Adrenal gland (tissue), 12 donors: ENCODE results near the gene BANF2. TPM values are rescaled to one million over a fixed set of nuclear protein-coding genes. Genes with fewer than 3 reads are reported as not detected.
A peak's percentile ranks its signal among the peaks of the same experiment; 100 is the strongest.

Experiments
- DNase-seq, 7 donors: peaks; one replicate each; pipeline ENCODE4 v3.0.0-alpha.2; 2019 to 2020
- H3K27ac ChIP-seq, 5 donors: fragments of 200-600 bp; sonication (generic) in 4 of 5; 1 replicate in 3 of 5; 2 replicates in 2 of 5; pipeline versions ENCODE4 v1.5.1 to v1.8.0; 2016 to 2020; ENCODE audit warnings: mild to moderate bottlenecking in 1 of 5
- H3K27me3 ChIP-seq: fragments of 200-600 bp; 2 replicates; pipeline ENCODE4 v1.8.0; 2021
- H3K36me3 ChIP-seq, 2 donors: fragments of 200-600 bp; replicated peaks in 1 of 2; 1 replicate in 1 of 2; 2 replicates in 1 of 2; pipeline versions ENCODE4 v1.5.1 to v1.8.0; 2018 to 2022
- H3K4me1 ChIP-seq, 2 donors: fragments of 200-600 bp; replicated peaks in 1 of 2; 1 replicate in 1 of 2; 2 replicates in 1 of 2; pipeline versions ENCODE4 v1.5.1 to v1.8.0; 2018 to 2021
- H3K4me3 ChIP-seq, 4 donors: fragments of 200-600 bp; sonication (generic) in 3 of 4; one replicate each; pipeline ENCODE4 v1.5.1; 2016 to 2018
- H3K9me3 ChIP-seq, 3 donors: fragments of 200-600 bp; sonication (generic) in 1 of 3; replicated peaks in 1 of 3; 1 replicate in 2 of 3; 2 replicates in 1 of 3; pipeline versions ENCODE4 v1.5.1 to v1.8.0; 2016 to 2021
- CTCF ChIP-seq, 6 experiments: fragments of 450-650 bp in 4 of 6; fragments of 200-600 bp in 2 of 6; sonication (generic) in 1 of 6; IDR thresholded peaks; 1 replicate in 5 of 6; 2 replicates in 1 of 6; pipeline versions ENCODE4 v1.5.1 to v1.8.0; 2016 to 2021; ENCODE audit warnings: antibody characterized with exemption in 6 of 6, mild to moderate bottlenecking in 2 of 6, moderate library complexity in 1 of 6
- POLR2A ChIP-seq, 2 donors: fragments of 450-650 bp; IDR thresholded peaks; one replicate each; pipeline ENCODE4 v1.6.1; 2017; ENCODE audit warnings: antibody characterized with exemption in 2 of 2, mild to moderate bottlenecking in 2 of 2, moderate library complexity in 1 of 2
- WGBS, 4 donors: extraction: QIAGEN DNeasy Blood & Tissue Kit in 2 of 4; methylation state at CpG; one replicate each; pipeline versions ENCODE4 v1.1.5 to v1.1.7; 2013 to 2017; 5-methylcytosine and 5-hydroxymethylcytosine counted together
- intact Hi-C, 2 donors: fragments of 100-400 bp; cut with DNase I; formaldehyde crosslinking; loops; one replicate each; pipeline versions ENCODE4 v1.14.1 to v1.15.0; 2022 to 2023
- polyA plus RNA-seq, 3 donors: library from polyadenylated mRNA; stranded (reverse); fragments of 200-250 nt in 2 of 3; fragments of 350-450 nt in 1 of 3; fragmentation: Illumina TruSeq in 1 of 3; extraction: RNeasy Lipid Tissue Mini Kit (QIAGEN cat#74804) in 1 of 3; gene quantifications; one replicate each; pipeline ENCODE4 v1.2.3, GENCODE V29; 2013 to 2014
- total RNA-seq, 9 donors: library from RNA; depleted of rRNA in 4 of 9; stranded (reverse); fragments of >200 nt in 4 of 9; fragments of 120-200 nt in 1 of 9; fragmentation: NEBNext Ultra II Directional in 1 of 9; extraction: Animal tissue kit (Norgen Biotek cat#: 25700) in 1 of 9; gene quantifications; one replicate each; pipeline versions ENCODE4 v1.1.0 to v1.2.4, GENCODE V29; 2013 to 2023
- donor health status: healthy with polysubstance abuse.
- donor health status: Bipolar disorder and iron deficiency.
- donor health status: DM: yes; HTN: yes; CAD: no.
- donor health status: DM: no; HTN: no; CAD: no.
- donor health status: DM: no; HTN: no; CAD: no.
- donor health status: DM: yes; HTN: yes; CAD: no.

The BANF2 gene
- total and polyA plus RNA-seq, 12 donors: not detected

DNA sequence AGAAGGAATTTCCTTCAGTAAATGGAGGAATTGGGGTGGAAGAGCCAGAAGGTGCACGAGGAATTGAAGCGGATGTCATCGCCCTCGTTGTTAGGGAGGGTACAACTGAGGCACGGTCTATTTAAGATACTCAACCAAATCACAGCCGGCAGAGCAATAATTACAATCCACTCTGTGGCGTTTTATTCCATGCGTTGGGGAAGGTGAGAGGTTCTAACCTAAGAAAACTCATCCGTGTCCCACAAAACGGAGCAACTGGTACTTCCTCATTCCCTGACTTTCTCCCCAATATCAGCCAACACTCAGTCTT, 16.9 kb upstream of the BANF2 start:
- WGBS, 4 donors: 31 to 39% (median 33%) methylated on average over 10 of the region's 10 CpGs
- Histone ChIP-seq H3K36me3 (peaks cover 0 to under 1% of the 10 kb centered on the region in 2 donors), H3K4me1 (peaks cover 11 to 18% of the 10 kb centered on the region in 2 donors), H3K4me3 (peak overlapping the region in 2 of 4 donors; percentile 41 to 93), H3K9me3 (no peaks in the 10 kb centered on the region), H3K27me3 (no peaks in the 10 kb centered on the region), H3K27ac (peak overlapping the region in 3 of 5 donors; percentile 41 to 100 (median 95))
- intact Hi-C loops: loop anchor here in 1 of 2 donors (5.0 kb wide), 1 partner anchor 214 kb away; no protein-coding TSS in a partner anchor
- no peak for TF ChIP-seq POLR2A (IDR thresholded peaks at IDR 0.05)
- TF ChIP-seq CTCF (IDR thresholded peaks at IDR 0.05): no peak
- no peak for DNase-seq

- 68 to 83% (median 74%) methylated on average over 10 of the region's 10 CpGs for WGBS, 4 donors
- H3K36me3 ChIP-seq: no peaks in the 10 kb centered on the region
- H3K27ac ChIP-seq: no peak overlapping the region
- no peaks in the 10 kb centered on the region for H3K9me3 ChIP-seq
- intact Hi-C loops: loop anchor here in 1 of 2 donors (5.0 kb wide), 1 partner anchor 214 kb away; no protein-coding TSS in a partner anchor
- H3K27me3 ChIP-seq: no peaks in the 10 kb centered on the region
- no peak overlapping the region for H3K4me3 ChIP-seq
- TF ChIP-seq CTCF (IDR thresholded peaks at IDR 0.05) (no peak), POLR2A (IDR thresholded peaks at IDR 0.05) (no peak)
- DNase-seq: no peak
- peaks cover 11 to 18% of the 10 kb centered on the region in 2 donors for H3K4me1 ChIP-seq
Observed at GRCh38 chr20:17683218-17684076, 16.3 kb upstream of the BANF2 start.

DNA sequence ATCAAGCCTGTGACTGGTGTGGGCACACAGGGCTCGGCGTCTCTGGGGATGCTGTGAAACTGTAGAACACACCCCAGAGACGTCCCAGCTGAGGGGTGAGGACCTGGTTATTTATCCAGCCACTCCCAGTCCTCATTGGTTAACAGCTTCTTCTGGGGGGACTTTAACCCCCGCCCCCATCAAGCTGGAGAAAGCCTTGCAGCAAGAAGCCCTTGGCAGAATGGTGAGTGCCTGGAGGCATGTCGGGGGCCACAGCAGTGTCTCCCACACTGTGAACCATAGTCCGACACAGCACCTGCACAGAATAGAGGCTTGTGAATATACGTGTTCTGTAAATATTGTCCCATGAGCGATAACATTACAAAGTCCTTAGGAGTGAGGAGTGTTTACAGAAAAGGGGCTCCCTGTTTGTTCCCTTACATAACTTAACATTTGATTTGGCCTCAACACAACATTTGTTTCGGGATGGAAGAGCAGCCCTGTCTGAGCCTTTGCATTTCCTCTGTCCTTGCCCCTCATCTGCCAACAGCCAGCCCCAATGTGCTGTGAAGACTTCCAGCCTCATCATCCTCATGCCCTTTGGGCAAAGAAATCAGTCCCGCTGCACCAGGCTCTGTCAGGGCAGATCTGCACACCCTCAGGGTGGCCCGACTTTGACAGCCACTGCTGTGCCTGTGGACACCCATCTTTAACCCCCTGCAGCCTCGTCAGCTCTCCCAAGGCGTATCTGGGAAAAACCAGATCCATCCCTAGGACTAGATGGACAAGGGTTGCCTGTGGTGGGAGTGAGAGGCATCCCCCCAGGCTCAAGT, 15.5 kb upstream of the BANF2 start:
- 81 to 93% (median 88%) methylated on average over 6 to 13 of the region's 13 CpGs for WGBS, 4 donors
- intact Hi-C loops: loop anchor here in 1 of 2 donors (5.0 kb wide), 1 partner anchor 213 kb away; no protein-coding TSS in a partner anchor
- peaks cover 11 to 16% of the 10 kb centered on the region in 2 donors for H3K4me1 ChIP-seq
- no peaks in the 10 kb centered on the region for H3K27me3 ChIP-seq
- H3K27ac ChIP-seq: no peak overlapping the region
- no peaks in the 10 kb centered on the region for H3K36me3 ChIP-seq
- no peak for TF ChIP-seq POLR2A (IDR thresholded peaks at IDR 0.05)
- TF ChIP-seq CTCF (IDR thresholded peaks at IDR 0.05): no peak
- no peak for DNase-seq
- no peak overlapping the region for H3K4me3 ChIP-seq
- H3K9me3 ChIP-seq: no peaks in the 10 kb centered on the region

DNA sequence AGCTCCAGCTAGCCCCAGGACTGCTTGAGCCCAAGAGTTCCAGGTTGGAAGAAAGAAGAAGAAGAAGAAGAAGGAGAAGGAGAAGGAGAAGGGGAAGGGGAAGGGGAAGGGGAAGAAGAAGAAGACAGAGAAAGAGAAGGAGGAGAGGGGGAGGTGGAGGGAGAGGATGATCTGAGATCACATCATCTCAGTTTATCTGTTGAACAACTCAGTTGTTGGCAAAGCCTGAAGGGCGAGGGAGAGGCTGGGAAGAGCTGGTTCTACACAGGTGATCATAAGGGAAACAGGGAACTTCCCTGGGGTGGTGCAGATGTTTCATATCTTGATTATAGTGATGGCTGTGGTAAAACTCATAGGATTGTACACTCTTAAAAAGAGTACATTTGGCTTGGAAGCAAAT, 14.6 kb upstream of the BANF2 start:
- intact Hi-C loops: no loop called here
- no peak for DNase-seq
- H3K4me3 ChIP-seq: no peak overlapping the region
- H3K36me3 ChIP-seq: no peaks in the 10 kb centered on the region
- H3K4me1 ChIP-seq: peaks cover 5 to 7% of the 10 kb centered on the region in 2 donors
- WGBS, 4 donors: 61 to 72% (median 67%) methylated on average over 1 of the region's 1 CpG
- H3K27me3 ChIP-seq: no peaks in the 10 kb centered on the region
- no peaks in the 10 kb centered on the region for H3K9me3 ChIP-seq
- no peak overlapping the region for H3K27ac ChIP-seq
- TF ChIP-seq CTCF (IDR thresholded peaks at IDR 0.05): no peak
- no peak for TF ChIP-seq POLR2A (IDR thresholded peaks at IDR 0.05)
